Mammary microvascular endothelial cell (primary cell): ENCODE measurements around the gene OR5K1. TPM values are rescaled to one million over a fixed set of nuclear protein-coding genes. Genes with fewer than 3 reads are reported as not detected.

ENCODE experiments used
- total RNA-seq: library from RNA; depleted of rRNA; stranded (reverse); fragments of >200 nt; gene quantifications from 2 replicates; pipeline ENCODE4 v1.2.3, GENCODE V29; 2015

OR5K1 gene
- not detected in 2 replicates for total RNA-seq

GRCh38 chr3:98462901-98463300, at the start of gene OR5K1:
Gene OR5K1, plus strand, starts transcription at chr3:98463201. Its CDS starts 6,376 bp downstream, at chr3:98469577.

DNA sequence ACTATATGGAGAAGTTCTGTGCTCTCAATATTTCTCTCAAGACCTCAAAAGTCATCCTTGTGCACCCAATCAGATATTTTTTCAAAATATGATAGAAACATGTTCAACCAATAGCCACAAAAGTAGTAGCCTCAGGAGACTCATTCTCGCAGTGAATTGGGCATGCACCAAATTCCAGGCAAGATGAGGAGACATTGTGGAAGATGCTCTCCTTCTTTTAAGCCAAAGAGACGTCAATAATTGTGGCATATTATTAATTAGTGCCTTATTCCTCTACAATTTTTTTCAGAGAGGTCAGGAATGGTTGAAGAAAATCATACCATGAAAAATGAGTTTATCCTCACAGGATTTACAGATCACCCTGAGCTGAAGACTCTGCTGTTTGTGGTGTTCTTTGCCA, 34.4 kb downstream of the OR5K1 start, which contains the start of gene OR5K2:
Gene OR5K2, plus strand, starts transcription at position 301 of the 400 bp plus-strand sequence. Its CDS starts 0 bp downstream, at position 301.

Other genes starting within 250 kb of the OR5K1 start
- gene OR5H6, start 199.0 kb upstream of the OR5K1 start, total RNA-seq = not detected in 2 replicates
- not detected in 2 replicates for gene OR5H2, start 180.7 kb upstream of the OR5K1 start, total RNA-seq
- gene OR5K4, start 109.3 kb upstream of the OR5K1 start, total RNA-seq = not detected in 2 replicates
- not detected in 2 replicates for gene OR5K3, start 72.5 kb upstream of the OR5K1 start, total RNA-seq
- gene OR5K2, start 34.5 kb downstream of the OR5K1 start, total RNA-seq = not detected in 2 replicates
- gene CLDND1, start 59.7 kb downstream of the OR5K1 start, total RNA-seq = 90.1 and 108 TPM in 2 replicates
- gene GPR15, start 68.8 kb downstream of the OR5K1 start, total RNA-seq = not detected in 2 replicates
- 30.5 and 35.5 TPM in 2 replicates for gene CPOX, start 130.4 kb downstream of the OR5K1 start, total RNA-seq